Brain pericyte (primary cell): ENCODE results near the gene ZNF622.

ENCODE experiments used
- DNase-seq: peaks from one replicate; pipeline ENCODE4 v3.0.0-alpha.2; 2012; ENCODE audit warnings: low read depth, low spot score

Gene ZNF622, protein sequence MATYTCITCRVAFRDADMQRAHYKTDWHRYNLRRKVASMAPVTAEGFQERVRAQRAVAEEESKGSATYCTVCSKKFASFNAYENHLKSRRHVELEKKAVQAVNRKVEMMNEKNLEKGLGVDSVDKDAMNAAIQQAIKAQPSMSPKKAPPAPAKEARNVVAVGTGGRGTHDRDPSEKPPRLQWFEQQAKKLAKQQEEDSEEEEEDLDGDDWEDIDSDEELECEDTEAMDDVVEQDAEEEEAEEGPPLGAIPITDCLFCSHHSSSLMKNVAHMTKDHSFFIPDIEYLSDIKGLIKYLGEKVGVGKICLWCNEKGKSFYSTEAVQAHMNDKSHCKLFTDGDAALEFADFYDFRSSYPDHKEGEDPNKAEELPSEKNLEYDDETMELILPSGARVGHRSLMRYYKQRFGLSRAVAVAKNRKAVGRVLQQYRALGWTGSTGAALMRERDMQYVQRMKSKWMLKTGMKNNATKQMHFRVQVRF

DNA sequence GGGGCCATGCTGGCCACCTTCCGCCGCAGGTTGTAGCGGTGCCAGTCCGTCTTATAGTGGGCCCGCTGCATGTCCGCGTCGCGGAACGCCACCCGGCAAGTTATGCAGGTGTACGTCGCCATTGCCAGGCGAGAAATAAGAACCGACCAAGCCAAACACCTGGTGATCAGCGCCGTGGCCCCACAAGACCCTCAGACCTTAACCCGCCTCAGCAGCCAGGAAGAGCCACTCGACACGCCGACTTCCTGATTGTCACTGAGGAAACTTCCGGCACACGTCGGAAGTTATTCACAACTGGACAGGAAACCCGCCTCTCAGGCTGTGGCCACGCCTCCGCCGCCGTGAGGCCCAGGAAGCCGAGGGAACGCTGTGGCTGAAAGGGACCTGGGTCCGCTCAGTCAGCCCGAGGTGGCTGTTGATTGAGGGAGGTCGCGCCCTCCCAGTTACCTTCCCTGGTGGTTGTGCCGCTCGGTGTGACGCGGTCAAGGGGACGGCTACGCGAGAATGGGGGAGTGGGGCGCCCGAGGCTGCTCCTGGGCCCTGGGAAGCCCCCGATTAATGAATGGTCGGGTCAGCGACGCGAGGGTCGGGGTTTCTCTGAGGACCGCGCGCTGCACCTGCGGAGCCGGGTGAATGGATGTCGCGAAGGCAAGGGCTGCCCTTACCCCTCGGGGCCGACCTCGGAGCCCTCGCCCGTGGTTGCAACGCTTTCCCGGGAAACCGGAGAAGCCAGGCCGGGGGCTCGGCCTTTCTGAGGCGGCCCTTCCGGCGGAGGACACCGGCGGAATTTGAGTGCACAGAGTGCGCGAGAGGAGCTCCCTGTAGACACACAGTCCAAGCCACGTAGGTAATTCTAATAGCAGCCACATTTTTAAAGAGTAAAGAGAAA is at the start of gene ZNF622:
ZNF622 (minus strand) TSS at position 257 of the 889 bp plus-strand sequence; CDS start at position 122, 135 bp downstream.
- DNase-seq: no peak

GRCh38 chr5:16510098-16510497 is 44.5 kb upstream of the ZNF622 start:
- DNase-seq: no peak

- no peak for DNase-seq
Observed at GRCh38 chr5:16508730-16509531, 43.3 kb upstream of the ZNF622 start.

DNA sequence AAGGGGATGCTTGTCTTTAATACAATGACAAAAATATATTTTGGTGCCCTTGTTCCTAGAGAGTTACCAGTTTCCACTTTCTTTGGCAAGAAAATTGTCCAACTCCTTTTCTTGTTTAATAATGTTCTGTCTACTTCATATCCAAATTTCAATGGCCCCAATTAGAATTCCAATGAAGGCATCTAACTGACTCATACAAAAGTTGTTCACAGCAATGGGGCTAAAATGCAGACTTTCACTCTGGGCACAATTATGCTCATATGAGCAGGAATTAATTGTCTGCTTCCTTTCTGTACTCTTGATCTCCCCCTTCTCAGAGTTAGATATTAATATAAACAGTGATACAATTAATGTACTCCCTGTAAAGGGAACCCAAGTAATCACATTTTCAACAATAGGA is 42.1 kb upstream of the ZNF622 start:
- DNase-seq: no peak

- DNase-seq: no peak
Observed at GRCh38 chr5:16505904-16506303, 40.3 kb upstream of the ZNF622 start.

DNA sequence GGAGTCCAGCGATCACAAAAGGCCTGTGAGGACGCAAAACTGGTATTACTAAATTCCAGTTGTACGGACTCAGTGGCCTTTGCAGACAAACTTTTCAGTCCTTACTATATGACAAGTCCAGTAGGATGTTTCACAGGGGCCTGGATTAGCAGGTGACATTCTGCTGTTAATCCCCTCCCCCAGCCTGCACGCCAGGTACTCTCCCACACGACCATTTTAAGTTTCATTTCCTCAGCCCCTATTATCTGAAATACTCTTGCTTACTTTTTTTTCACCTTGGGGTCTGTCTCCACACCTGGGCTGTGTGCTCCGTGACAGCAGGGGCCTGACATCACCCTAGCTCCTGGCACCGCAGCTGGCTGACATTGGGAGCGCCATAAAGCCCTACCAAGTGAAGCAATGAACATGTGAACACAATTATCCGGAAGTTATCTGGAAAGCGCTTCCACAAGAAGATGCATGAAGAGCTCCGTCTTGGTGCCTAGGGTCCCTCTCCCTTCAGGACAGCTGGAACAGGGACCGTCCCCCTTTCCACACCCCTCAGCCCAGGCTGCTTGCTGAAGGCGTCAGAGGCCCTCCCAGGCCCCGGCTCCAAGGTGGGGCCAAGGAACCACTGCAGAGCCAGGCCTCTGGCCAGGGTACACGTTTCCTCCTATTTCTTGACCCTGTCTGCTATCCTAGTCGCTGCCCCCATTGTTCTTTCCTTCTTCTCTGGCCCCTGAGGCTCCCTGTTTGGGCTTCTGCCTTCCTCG is 39.7 kb upstream of the ZNF622 start:
- no peak for DNase-seq

DNA sequence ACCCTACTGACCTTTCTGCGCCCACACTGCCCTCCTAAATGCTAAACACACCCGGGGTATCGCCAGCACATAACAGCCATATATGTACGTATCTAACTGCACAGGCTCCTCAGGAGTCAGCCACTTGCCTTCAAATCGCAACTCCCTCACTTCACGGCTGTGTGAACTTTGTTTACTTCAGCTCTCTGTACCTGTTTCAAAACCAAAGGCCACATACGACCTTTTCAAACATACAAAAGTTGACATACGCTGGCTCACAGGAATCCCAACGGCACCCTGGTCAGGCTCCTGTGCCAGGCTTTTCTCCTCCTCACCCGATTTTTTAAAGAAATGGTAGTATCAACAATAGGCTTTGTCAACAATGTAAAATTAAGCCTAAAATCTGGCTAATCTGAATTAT is 39.0 kb upstream of the ZNF622 start:
- DNase-seq: no peak

DNA sequence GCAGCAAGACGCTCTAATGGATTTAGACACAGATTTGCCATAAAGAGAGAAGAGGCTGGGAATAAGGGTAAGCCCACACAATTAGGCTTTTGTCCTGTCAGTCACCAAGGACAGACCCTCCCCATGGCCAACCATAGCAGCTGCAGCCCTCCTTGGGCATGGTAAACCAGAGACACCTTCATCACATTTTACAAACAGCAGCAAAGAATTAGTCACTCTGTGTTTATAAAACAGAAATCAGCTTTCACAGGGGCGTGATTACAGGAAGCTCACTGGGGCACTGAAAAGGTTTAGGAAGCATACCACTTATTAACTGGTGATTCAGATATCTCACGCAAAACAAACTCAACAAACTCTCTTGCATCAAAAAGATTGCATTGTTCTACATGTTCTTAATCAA is 37.3 kb upstream of the ZNF622 start:
- DNase-seq: no peak

GRCh38 chr5:16500024-16500423 is 34.4 kb upstream of the ZNF622 start:
- DNase-seq: no peak

- no peak for DNase-seq
Observed at GRCh38 chr5:16497546-16497945, 31.9 kb upstream of the ZNF622 start.

DNA sequence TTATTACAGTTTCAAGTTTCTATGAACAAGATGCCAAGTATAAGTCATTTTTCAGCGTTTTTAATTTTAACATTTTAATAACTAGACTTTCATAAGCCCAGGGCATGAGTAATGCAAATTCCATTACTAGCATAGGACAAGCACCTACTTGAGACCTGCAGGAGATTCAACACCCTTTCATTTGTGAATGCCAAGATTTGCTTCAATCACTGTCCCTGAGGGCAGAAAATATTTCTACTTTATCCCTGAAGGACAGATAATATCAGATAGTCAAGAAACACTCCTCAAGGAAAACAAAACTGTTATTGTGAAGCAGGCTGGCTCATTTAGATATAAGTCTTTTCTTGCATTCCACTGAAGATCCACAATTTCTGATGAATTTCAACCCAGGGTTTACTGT is 27.7 kb upstream of the ZNF622 start:
- no peak for DNase-seq

GRCh38 chr5:16492398-16493140 is 27.0 kb upstream of the ZNF622 start:
- no peak for DNase-seq

DNA sequence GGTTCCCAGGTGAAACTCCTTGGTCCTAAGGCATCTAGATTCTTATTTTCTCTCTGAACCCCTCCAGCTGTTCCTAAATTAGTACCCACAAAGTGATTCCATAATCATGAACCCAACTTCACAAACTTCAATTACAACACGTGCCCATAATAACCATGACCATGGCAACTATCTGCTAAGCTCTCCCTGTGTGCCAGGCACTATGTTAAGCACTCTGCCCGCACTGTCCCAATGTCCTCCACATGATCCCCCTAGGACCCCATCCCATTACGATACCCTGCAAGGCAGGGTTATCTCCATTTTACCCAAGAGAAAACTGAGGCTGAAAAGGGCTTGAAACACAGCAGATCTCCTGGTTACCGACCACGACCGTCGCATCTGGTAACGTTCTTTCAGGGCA is 25.3 kb upstream of the ZNF622 start:
- DNase-seq: no peak

DNA sequence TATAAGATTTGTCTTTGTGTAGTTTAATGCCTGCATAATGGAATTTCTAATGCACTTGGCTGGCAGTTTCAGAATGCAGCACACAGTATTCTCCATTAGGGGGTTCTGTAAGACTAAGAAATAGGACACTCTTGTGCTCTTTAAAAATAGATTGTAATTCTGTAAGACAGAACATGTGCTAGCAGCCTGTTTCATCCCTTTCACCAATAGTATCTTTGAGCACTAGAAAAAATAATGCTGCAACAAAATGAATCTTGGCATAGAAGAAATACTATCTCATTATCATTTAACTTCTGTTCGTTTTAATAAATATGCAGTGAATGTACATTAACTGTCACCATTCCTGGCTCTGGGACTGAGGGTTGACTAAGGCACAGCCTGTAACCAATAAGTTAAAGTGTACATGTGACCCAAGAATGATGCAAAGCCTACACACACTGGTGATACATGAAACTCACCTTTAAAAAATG is 23.8 kb upstream of the ZNF622 start:
- no peak for DNase-seq

- no peak for DNase-seq
Observed at GRCh38 chr5:16487456-16487855, 21.9 kb upstream of the ZNF622 start.

DNA sequence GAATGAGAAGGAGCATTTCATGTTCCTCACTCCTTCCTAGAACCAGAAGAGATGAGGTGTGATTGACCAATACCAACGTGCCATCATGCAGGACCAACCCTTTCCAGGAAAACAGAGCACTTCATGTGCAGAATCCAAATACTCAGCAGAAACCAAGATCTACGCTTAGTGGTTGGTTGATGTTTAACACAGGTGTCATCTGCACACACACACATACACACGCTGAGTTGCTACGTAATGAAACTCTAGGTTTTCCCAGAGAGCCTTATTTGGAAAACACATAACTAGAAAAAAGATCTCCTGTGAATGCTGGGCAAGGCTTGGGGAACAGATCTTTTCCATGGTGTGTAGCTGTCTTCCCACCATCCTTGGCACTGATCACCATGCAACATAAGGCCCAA is 21.1 kb upstream of the ZNF622 start:
- no peak for DNase-seq

GRCh38 chr5:16485656-16486055 is 20.1 kb upstream of the ZNF622 start:
- DNase-seq: no peak

DNA sequence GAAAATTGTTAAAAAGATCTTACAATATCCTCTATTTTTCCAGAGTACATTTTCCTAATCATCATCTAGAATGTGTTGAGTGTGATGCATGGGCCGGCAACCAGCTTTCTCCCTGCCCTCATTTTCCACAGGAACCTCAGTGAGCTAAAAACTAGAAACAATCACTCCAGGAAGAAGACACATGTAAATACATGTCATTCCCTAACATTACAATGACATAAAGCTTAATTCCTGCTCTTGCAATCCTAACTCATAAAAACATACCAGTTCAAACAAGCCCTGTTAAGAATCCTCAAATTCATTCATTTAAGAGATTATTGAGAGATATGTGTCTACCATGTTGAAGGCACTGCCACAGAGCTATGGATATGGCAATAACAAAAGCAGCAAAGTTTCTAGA is 18.5 kb upstream of the ZNF622 start:
- no peak for DNase-seq

DNA sequence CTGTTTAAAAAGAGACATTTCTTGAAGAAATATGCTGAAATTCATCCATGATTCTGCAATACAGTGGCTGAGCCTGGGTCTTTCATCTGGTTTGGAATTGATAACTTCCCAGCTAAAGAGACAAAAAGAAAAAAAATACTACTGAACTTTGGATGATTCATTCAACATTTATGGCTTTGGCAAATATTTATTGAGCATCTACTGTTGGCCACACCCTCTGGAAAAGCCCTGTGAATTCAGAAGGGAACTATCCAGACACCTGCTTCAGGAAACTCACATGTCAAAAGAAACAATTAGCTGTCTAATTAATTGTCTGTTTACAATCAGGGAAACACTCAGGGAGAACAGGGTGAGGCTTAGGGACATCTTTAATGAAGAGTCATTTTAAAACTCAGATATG is 17.8 kb upstream of the ZNF622 start:
- no peak for DNase-seq

GRCh38 chr5:16482891-16483290 is 17.3 kb upstream of the ZNF622 start:
- DNase-seq: no peak
